HG03520 (cell line): ENCODE results near the gene KIFAP3.
A peak's percentile ranks its signal among the peaks of the same experiment; 100 is the strongest.

ENCODE experiments used
- ATAC-seq: cut with Tn5 transposase; IDR thresholded peaks from one replicate; pipeline ENCODE4 v1.9.1; 2021; ENCODE audit warnings: mild to moderate bottlenecking, moderate library complexity; ENCODE audit not compliant: unreplicated experiment

KIFAP3 gene

DNA sequence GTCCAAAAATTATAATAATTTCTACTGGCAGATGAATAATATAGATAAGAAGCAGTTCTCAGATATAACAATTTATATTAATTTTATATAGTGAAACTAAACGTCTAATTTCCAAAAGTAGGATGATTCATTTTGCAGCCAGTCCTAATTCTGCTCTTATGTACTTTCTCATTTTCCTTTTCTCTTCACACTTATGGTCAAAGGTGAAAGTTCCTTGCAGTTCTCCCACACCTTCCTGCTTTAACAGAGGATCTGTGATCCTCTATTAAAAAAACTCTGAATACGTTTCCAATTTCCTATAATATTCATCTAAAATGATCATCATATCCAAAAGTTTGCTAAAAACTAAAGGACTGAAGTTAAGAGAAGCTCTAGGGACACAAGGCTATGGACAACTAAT lies 78.5 kb downstream of the KIFAP3 start:
- no peak for ATAC-seq

DNA sequence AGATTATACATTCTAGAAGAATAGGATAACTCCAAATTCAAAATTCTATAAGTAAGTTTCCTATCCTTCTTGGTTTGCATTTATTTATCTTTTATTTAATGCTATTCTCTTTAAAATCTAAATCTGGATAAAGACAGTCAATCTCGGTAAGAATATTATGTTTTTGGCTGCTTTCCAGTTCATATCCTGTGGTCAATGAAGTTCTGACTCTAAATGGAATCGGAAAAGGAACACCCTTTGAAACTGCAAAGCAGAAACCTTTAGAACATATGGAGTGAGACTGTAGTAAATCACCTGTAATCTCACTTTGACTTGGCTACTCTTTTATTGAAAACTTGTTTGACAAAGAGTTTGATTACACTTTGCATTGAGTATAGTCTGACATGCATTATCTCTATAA lies 85.2 kb downstream of the KIFAP3 start:
- ATAC-seq = no peak

DNA sequence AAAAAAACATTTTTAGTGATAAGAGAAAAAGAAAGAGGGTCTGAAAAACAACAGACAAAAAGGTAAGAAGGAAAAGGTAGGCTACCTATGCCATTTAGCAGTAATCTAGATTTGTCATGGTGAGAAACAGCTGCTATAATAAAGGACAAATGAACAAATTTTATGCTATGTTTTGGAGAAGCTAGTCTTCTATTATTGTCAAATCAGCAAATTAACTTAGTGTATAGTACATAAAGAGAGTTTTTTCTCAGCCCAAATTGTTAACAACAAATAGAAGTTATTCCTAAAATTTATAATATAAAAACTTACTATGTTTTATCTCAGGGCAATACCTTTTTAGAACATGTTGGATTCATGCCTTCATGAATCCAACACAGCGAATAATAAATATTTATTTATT lies 88.7 kb downstream of the KIFAP3 start:
- no peak for ATAC-seq

DNA sequence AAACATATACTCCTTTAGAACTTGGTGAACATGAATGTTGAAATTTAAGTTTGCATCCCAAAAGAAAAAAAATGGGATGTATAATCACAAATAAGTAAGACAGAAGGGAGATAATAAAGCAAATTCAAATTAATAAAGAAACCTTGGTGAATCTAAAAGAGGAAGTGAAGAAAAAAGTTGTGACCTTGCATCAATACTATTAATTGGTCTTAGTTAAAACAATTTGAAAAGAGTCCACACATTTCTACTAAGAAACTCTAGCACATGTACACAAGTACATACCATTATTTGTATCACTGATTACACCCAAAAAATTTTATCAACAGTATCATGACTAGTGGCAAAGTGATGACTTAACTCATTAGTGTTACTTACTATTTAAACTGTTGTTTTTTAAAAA lies 100.4 kb downstream of the KIFAP3 start:
- no peak for ATAC-seq

DNA sequence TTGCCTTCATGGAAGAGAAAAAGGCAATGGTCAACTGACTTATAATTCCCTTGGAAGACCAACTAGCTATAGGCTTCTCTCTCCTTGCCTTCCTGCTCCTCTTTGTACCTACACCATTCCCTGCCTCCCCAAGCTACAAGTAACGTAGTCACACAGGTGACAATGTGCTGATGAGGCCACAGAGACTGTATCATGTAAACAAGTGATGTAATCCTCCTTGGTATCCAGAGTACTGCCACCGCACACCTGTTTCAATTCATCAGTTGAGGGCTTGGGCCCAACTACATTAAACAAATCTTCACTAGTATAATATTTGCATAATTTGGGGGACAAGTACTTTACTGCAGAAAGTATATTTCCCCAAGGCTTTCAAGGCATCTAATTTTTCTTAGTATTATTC lies 104.4 kb downstream of the KIFAP3 start:
- no peak for ATAC-seq

DNA sequence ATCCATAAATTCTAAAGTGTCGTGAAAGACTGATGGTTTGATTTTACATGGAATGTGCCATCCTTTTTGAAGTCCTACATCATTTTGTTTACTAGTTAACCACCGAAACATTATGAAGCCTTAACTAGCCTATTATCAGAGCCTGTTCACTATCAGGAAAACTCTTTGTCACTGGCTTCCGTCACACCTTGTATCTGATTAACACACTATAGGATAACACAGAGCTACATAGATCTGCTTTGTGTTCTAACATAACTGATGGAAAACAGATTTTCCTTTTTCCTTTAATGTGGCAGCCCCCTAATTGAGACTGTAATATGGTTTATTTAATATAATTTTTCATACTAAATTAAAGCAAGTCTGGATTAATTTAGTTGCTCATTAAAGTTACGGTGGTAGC lies 106.3 kb downstream of the KIFAP3 start:
- ATAC-seq = no peak

DNA sequence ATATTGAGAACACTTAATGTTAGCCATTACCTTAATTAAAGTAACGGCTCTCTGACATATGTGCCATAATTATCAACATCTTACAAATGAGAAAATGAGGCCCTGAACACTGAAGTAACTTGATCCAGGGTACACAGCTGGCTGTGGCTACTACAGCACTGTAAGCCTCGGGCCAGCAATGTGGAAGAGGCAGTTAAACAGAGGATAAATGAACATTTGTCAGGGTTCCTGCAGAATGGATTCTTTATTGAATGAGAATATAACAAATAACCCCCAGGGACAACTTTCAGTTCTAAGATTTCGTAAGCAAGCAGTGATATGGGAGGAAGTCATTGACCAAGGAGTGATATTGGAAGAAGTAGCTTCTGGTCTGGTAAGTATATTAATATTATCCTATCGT lies 110.3 kb downstream of the KIFAP3 start:
- ATAC-seq = no peak

DNA sequence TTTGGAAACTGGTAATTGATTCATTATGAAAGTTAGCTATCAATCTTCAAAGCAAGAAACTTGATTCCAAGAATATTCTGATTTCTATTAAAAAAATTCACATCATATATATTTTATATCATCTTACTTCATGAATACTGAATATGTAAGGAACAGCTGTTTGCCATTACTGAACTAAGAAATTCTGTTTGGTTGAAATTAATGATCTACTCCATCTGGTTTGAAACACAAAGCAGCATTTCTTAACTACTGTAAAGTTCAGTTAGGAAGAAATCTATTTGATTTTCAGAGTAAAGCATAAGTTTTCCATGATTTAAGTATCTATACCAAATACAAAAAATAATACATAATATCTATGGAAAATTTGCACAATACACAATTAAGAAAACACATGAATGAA lies 114.8 kb downstream of the KIFAP3 start:
- no peak for ATAC-seq

DNA sequence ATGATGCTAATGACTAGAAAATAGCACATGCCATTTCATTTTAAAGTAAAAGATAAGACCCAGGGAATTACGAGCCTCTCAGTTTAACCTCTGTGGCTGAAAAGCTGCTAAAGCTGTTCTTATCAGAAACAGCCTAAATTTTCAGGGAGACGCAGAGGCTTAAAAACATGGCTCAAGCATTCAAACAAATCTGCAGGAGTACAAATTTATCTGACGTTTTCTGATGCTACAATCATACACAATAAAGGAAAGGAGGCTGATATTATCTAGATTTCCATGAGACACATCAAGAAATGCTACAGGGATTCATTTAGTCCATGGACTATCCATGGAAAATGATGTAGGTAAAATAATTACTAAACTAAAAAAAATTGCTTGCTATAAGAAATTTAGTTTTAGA lies 115.5 kb downstream of the KIFAP3 start:
- ATAC-seq = no peak

DNA sequence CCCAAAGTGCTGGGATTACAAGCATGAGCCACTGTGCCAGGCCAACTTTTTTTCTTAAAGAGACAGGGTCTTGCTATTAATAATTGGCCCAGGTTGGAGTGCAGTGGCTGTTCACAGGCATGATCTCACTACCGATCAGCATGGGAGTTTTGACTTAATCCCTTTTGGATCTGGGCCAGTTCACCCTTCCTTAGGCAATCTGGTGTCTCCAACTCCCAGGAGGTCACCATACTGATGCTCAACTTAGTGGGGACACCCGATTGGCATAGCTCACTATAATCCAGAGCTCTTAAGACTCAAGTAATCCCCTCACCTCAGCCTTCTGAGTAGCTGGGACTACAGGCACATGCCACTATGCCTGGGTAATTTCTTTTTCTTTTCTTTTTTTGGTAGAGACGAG lies 116.6 kb downstream of the KIFAP3 start:
- no peak for ATAC-seq

DNA sequence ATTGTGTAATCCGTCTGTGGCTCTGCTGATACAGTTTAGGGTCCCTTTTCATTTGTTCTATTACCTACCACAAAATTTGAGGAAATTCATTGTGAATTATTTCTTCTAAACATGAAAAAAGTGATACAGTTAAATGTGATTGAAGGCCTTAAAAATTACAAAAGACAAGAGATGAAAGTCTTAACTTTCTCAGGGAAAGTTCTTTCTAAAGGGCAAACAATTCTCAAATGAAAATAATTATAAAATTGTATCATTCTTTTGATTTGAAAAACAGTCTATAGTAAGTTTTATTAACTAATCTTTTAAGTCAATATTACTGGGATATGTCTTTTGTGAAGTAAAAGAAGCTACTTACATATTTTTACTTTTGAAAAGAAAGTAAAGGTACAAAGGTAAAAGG lies 123.4 kb downstream of the KIFAP3 start:
- ATAC-seq = no peak

DNA sequence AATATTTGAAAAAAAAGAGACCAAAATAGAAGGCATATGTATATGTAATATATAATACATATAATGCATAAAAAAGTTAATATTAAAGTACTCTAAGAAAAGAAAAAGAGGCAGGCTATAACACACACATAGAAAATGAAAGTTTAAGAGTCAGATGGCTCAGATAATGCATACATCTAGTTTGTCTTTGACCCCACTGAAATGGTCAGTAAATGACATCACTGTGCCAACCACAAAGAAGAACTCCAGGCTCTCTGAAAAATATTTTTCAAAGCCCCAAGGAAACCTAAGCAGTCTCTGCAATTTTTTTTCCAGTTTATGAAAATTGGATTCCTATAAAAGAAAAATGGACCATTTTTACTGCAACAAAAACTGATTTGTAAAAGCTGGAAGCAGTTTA lies 125.4 kb downstream of the KIFAP3 start:
- no peak for ATAC-seq

DNA sequence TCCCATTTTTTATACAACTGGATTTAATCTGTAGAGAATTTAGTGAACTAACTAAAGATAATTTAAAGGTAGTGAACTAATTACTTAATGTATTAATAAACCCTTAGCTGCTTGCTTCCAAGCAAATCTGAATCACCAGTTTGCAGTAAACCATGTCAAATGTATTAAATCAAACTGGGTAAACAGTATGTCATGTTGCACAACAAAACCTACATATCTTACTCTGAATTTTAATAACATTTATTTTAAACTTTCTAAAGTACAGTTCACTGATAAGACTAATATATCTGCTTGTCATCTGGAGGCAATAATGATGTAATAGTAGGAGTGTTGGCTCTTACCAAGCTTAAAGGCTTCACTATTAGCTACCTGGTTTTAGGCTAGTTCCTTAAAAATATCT lies 128.3 kb downstream of the KIFAP3 start:
- no peak for ATAC-seq

DNA sequence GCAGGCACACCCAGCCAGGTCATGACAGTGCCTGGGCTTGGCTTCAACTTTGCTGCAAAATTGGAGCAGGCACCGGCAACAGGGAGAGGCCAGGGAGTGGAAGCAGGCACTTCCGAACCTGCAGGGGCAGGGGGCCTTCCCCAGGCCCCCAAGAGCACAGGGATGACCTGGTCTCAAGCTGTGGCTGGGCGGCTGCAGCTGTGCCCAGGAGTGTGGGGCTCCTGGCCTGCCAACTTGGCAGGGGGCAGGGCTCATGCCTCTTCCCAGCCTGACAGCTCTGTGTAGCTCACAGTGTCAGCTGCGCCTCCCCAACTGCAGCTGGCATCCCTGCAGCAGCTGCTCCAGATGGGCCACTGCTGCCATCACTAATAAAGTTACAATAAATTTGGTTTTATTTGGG lies 129.3 kb downstream of the KIFAP3 start:
- ATAC-seq = no peak

DNA sequence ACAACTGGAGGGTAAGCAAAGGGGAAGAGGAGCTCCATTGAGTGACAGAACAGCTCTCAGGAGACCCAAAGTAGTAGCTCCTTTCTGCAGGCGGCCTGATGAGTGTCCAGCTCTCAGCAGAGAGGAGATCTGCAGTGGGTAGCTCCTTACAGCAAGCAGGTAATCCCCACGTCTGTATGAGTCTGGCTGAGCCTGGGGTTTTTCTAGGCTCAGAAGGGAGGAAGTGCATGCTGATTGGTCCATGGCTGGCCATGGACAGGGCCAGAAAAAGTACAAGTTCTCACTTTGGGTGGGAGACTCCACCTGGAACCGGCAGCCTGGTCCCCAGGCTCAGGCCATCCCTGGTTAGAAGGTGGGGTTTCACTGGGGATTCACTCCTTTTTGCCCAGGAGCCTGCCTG lies 129.9 kb downstream of the KIFAP3 start:
- no peak for ATAC-seq

DNA sequence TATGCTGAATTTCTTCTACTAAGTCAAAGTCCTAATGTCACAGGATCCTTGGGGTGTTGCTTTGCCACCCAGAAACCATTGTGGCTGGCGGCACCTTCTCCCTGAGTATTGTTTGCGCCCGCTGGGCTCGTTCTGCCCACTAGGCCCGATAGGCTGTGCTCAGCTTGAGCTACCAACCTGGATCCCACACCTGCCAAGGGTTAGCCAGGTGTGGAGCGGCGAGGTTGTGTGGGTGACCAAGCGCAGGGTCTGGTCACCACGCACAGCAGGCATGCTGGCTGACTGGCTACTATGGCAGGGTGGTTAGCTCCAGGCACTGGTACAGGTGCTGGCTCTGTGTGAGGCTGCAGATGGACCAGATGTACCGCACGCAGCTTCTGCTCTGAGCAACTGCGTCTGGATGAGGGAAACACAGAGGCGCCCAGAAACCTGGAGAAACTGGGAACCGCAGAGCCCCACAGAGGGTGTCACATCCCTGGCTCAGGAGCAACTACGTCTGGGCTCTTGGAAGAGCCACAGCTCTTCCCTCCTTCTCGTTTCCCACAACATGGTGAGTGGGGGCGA lies 130.4 kb downstream of the KIFAP3 start:
- no peak for ATAC-seq

DNA sequence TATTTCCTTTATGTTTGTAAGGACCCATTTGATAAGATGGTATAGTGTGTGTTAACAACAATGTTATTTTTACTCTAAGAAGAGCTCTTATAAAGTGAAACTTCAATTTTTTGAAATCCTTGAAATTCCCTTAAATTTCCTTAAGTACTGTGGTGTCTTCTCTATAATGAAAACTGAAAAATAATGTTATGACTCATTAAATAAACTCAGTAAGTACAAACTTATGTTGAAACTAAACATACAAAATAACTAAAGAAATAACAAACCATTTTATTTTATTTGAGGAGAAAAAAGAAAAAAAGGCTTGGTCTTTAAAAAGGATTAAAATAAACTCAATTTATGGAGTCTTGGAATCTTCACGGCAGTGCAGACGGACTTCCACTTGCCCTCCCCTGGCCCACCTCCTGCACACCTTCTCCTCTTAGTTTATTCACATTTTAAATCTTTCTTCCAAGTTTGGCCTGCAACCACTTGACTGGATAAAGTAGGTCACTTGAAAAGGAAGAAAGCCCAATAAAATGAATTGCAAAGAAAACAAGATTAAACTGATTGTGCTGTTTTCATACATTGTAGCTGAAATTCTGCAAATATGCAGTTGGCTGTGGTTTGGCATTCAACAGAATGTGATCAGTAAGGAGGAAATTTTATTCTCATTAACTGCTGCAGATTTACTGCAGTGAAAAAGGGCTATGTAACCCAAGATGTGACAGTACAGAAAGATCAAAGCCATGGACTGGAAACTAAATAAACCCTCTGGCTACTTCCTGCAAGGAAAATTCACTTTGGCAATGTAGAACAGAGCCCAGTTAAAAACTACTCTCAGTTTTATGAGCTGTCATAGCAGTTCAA lies 132.3 kb downstream of the KIFAP3 start:
- no peak for ATAC-seq

DNA sequence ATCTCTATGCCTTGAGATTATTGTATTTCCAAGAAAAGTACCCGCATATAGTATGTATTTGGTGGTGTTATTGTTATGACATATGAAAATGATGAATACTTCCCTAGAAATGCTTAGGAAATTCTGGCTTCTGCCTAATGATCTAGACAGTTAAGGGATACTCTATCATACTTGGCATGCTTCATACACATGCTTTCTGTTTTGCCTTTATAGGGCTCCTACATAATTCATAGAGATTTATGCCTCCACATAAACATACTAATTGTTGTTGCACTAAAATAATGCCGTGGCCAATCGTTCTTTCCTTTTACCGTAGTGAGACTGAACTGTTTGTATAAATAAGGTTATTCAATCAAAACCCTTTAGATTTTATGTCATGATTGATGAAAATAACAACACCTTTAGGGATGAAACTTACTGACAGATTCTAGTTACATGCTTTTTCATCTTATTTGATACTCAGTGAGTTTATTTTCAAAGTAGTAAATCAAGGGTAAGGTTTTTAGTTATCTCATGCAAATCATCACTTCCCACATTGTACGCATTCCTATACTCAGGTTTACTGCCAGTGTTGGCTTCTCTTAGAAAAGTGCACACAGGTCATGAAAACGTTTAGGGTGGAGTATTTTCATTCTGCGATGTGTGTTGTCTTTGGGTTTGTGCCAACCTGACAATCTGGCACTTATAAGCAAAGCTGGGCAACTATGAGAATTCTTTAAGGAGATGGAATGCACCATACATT lies 140.3 kb downstream of the KIFAP3 start:
- no peak for ATAC-seq

DNA sequence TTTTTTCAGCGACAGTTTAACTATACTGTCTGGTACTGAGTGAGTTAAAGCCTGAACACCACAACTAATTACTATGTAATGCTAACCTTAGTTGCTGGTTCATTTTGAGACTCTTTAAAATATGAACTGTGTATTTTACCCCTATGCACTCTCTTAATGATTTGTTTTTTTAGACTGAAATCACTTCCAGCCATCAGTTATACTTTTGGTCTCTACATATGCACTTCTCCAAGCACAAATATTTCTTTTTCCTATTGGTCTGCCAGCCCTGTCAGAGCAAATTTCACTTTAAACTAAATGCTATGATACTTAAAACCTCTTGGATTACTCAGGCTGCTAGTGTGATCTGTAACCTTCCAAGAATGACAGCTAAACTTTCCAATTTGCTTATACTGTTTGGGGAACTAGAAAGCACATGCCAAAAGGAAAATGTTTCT lies 142.7 kb downstream of the KIFAP3 start:
- ATAC-seq = no peak

DNA sequence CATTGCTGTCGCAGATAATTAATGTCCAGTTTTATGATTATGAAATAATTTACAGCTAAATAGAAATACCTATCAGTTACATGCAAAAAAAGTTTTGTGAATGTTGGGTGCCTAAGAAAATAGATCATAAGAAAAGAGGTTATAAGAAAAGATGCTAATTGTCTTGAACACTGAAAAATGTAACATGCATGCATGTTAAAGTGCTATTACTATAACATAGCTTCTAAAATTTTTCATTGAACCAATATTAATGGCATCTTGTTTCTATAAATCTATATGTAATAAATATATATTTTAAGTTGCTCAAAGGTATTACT lies 145.3 kb downstream of the KIFAP3 start:
- ATAC-seq = no peak

DNA sequence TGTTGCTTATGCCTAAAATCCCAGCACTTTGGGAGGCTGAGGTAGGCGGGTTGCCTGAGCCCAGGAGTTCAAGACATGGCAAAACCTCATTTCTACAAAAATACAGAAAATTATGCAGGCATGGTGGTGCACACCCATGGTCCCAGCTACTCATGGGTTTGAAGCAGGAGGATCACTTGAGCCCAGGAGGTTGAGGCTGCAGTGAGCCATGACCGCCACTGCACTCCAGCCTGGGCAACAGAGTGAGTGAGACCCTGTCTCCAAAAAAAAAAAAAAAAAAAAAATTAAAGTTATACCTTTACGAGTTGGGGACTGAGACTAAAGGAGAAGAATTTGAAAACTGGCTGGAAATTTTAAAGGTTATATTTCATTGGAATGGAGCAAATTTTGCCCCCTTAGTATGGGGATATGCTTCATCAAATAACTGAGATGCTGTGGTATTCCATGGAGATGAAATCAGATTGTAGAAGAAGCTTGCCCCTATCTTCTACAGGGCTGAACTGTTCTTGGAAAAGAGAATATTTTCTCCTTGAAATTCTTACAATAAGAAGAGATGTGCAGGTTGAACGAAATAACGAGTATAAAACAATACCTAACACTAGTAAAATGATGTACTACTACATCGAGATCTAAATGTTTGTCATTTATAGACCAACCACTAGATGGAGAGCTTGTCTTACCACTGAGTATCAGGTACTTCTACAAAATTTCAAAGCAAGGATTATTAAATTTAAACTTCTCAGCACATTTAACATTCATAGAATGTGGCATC lies 145.9 kb downstream of the KIFAP3 start:
- peak; percentile 67 for ATAC-seq
